Body of pancreas (tissue), 4 donors: ENCODE results near the gene RHNO1.

ENCODE experiments used
- POLR2A ChIP-seq, 3 donors: fragments of 450-650 bp; IDR thresholded peaks; one replicate each; pipeline ENCODE4 v1.6.1; 2016; ENCODE audit warnings: antibody characterized with exemption in 3 of 3, mild to moderate bottlenecking in 2 of 3
- TF ChIP-seq, protein P1 (sequence below), 7 experiments: fragments of 450-650 bp in 4 of 7; fragments of 200-600 bp in 3 of 7; sonication (generic) in 3 of 7; IDR thresholded peaks; one replicate each; pipeline ENCODE4 v1.5.1; 2016 to 2019; ENCODE audit warnings: antibody characterized with exemption in 7 of 7

DNA sequence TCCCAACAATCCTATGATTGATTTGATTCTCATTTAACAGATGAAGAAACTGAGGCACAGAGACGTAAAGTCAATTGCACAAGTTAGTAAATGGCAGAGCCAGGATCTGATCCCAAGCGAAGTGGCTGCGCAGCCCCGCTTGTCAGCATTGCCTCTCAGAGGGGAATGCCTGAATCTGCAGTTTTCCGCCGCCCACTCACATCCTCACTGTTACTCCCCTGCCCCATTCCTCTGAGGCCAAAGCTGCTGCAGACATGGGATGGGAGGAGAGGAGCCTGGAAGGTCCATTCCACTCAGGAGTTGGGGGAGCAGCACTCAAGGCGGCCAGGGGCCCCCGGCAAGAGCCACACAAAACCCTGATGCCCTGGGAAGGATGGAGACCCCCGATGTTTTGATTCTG is 43.2 kb upstream of the RHNO1 start:
- TF ChIP-seq, protein P1, sequence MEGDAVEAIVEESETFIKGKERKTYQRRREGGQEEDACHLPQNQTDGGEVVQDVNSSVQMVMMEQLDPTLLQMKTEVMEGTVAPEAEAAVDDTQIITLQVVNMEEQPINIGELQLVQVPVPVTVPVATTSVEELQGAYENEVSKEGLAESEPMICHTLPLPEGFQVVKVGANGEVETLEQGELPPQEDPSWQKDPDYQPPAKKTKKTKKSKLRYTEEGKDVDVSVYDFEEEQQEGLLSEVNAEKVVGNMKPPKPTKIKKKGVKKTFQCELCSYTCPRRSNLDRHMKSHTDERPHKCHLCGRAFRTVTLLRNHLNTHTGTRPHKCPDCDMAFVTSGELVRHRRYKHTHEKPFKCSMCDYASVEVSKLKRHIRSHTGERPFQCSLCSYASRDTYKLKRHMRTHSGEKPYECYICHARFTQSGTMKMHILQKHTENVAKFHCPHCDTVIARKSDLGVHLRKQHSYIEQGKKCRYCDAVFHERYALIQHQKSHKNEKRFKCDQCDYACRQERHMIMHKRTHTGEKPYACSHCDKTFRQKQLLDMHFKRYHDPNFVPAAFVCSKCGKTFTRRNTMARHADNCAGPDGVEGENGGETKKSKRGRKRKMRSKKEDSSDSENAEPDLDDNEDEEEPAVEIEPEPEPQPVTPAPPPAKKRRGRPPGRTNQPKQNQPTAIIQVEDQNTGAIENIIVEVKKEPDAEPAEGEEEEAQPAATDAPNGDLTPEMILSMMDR (IDR thresholded peaks at IDR 0.05) = no peak
- no peak for TF ChIP-seq POLR2A (IDR thresholded peaks at IDR 0.05)
